Sigmoid colon (tissue), 3 donors: ENCODE measurements around the gene RHOBTB1.

Source experiments
- POLR2A ChIP-seq, 2 donors: fragments of 450-650 bp; IDR thresholded peaks; one replicate each; pipeline ENCODE4 v1.6.1; 2016; ENCODE audit warnings: antibody characterized with exemption in 2 of 2, mild to moderate bottlenecking in 2 of 2, moderate library complexity in 2 of 2
- TF ChIP-seq, protein P1 (sequence below), 4 experiments: fragments of 450-650 bp in 3 of 4; fragments of 200-600 bp in 1 of 4; IDR thresholded peaks; one replicate each; pipeline ENCODE4 v1.5.1; 2016 to 2019; ENCODE audit warnings: antibody characterized with exemption in 4 of 4, mild to moderate bottlenecking in 3 of 4, moderate library complexity in 2 of 4

DNA sequence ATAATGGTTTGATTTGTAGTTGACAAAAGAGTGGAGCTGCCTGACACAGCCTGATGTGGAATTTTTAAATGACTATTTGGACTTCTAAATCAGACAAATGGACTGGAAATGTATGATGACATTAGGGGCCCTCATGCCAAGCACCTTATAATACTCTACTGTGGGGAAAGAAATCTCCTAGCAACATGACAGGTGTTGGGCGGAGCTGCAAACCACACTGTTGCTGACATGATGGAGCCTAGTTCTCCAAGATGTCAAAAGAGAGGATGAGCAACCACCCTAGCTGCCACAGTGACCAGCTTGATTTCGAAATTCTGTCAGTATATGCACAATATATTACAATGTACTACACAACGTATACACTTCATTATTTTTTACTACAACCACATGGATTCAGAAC is 65.8 kb downstream of the RHOBTB1 start:
- TF ChIP-seq, protein P1, sequence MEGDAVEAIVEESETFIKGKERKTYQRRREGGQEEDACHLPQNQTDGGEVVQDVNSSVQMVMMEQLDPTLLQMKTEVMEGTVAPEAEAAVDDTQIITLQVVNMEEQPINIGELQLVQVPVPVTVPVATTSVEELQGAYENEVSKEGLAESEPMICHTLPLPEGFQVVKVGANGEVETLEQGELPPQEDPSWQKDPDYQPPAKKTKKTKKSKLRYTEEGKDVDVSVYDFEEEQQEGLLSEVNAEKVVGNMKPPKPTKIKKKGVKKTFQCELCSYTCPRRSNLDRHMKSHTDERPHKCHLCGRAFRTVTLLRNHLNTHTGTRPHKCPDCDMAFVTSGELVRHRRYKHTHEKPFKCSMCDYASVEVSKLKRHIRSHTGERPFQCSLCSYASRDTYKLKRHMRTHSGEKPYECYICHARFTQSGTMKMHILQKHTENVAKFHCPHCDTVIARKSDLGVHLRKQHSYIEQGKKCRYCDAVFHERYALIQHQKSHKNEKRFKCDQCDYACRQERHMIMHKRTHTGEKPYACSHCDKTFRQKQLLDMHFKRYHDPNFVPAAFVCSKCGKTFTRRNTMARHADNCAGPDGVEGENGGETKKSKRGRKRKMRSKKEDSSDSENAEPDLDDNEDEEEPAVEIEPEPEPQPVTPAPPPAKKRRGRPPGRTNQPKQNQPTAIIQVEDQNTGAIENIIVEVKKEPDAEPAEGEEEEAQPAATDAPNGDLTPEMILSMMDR (IDR thresholded peaks at IDR 0.05) = no peak
- TF ChIP-seq POLR2A (IDR thresholded peaks at IDR 0.05) = no peak
